K562 (cell line): Measurements from ENCODE around the gene ENG. TPM values are rescaled to one million over a fixed set of nuclear protein-coding genes. Genes with fewer than 3 reads are reported as not detected.

Experiments
- ARID2 ChIP-seq: fragments of 450-650 bp; IDR thresholded peaks from 2 replicates; pipeline ENCODE4 v1.6.1; 2017; ENCODE audit warnings: antibody characterized with exemption, mild to moderate bottlenecking
- ATF4 ChIP-seq: fragments of 450-650 bp; formaldehyde crosslinking; IDR thresholded peaks from 2 replicates; pipeline ENCODE4 v1.4.0; 2022; ENCODE audit warnings: mild to moderate bottlenecking, moderate library complexity
- CBX1 ChIP-seq: sonication (generic); IDR thresholded peaks from 2 replicates; pipeline ENCODE4 v1.6.1; 2016; ENCODE audit warnings: antibody characterized with exemption, low read depth, mild to moderate bottlenecking
- CCAR2 ChIP-seq: fragments of 200-400 bp; formaldehyde crosslinking; IDR thresholded peaks from 2 replicates; pipeline ENCODE4 v1.6.1; 2017; ENCODE audit warnings: mild to moderate bottlenecking, low read depth, low read length
- ESRRA ChIP-seq: fragments of 450-650 bp; IDR thresholded peaks from 2 replicates; pipeline ENCODE4 v1.6.1; 2014; ENCODE audit warnings: low read depth, mild to moderate bottlenecking, moderate library complexity, borderline replicate concordance
- MTA1 ChIP-seq: fragments of 450-650 bp; IDR thresholded peaks from 2 replicates; pipeline ENCODE4 v1.6.1; 2017; ENCODE audit warnings: borderline replicate concordance
- MTA2 ChIP-seq: fragments of 450-650 bp; IDR thresholded peaks from 2 replicates; pipeline ENCODE4 v1.6.1; 2016; ENCODE audit warnings: low read depth
- MTF1 ChIP-seq: fragments of 250-450 bp; sonication (Bioruptor Pico); IDR thresholded peaks from 2 replicates; pipeline ENCODE4 v1.9.0; 2021; ENCODE audit warnings: moderate library complexity, mild to moderate bottlenecking, inconsistent platforms, borderline replicate concordance
- MXD1 ChIP-seq: fragments of 250-450 bp; sonication (Bioruptor Pico); IDR thresholded peaks from 2 replicates; pipeline ENCODE4 v1.8.0; 2021; ENCODE audit warnings: borderline replicate concordance, mild to moderate bottlenecking, moderate library complexity; ENCODE audit not compliant: poor library complexity, severe bottlenecking
- RBM22 ChIP-seq: fragments of 200-400 bp; formaldehyde crosslinking; IDR thresholded peaks from 2 replicates; pipeline ENCODE4 v1.6.1; 2018; ENCODE audit warnings: low read length, low read depth; ENCODE audit not compliant: poor library complexity, severe bottlenecking
- SAP30 ChIP-seq: fragments of 200-600 bp; sonication (generic); IDR thresholded peaks from 2 replicates; pipeline ENCODE4 v1.6.1; 2012; ENCODE audit warnings: borderline replicate concordance, low read depth, mild to moderate bottlenecking, moderate library complexity, low read length, control low read depth, inconsistent platforms; ENCODE audit not compliant: insufficient read depth, poor library complexity, severe bottlenecking
- SREBF1 ChIP-seq: fragments of 150-350 bp; IDR thresholded peaks from 2 replicates; pipeline ENCODE4 v1.6.1; 2014; ENCODE audit warnings: antibody characterized with exemption, low read depth, low read length, borderline replicate concordance
- SUPT5H ChIP-seq: fragments of 450-650 bp; IDR thresholded peaks from 2 replicates; pipeline ENCODE4 v1.6.1; 2016
- TSC22D4 ChIP-seq: fragments of 450-650 bp; IDR thresholded peaks from 2 replicates; pipeline ENCODE4 v1.6.1; 2016; ENCODE audit warnings: missing genetic modification characterization, missing biosample characterization, control low read depth
- ZNF23 ChIP-seq: fragments of 250-450 bp; sonication (Bioruptor Pico); IDR thresholded peaks from 2 replicates; pipeline ENCODE4 v1.4.0; 2020; ENCODE audit warnings: mild to moderate bottlenecking
- ZNF277 ChIP-seq: fragments of 250-450 bp; sonication (Bioruptor Pico); IDR thresholded peaks from 2 replicates; pipeline ENCODE4 v1.8.0; 2022; ENCODE audit warnings: inconsistent platforms, mild to moderate bottlenecking, moderate library complexity, borderline replicate concordance
- ZNF316 ChIP-seq: fragments of 450-650 bp; IDR thresholded peaks from 2 replicates; pipeline ENCODE4 v1.6.1; 2016
- ZNF695 ChIP-seq: fragments of 450-650 bp; formaldehyde crosslinking; IDR thresholded peaks from 2 replicates; pipeline ENCODE4 v1.4.0; 2020; ENCODE audit warnings: mild to moderate bottlenecking, moderate library complexity
- polyA plus RNA-seq, 8 experiments: library from polyadenylated mRNA; depleted of rRNA in 4 of 8; stranded (reverse) in 5 of 8; unstranded in 3 of 8; fragments of >200 nt; fragmentation: Nextera tagmentation in 2 of 8; fragmentation: Illumina TruSeq in 1 of 8; extraction: Ambion mirVana in 2 of 8; extraction: Trizol in 1 of 8; gene quantifications; 2 replicates each; pipeline versions ENCODE4 v1.2.1 to v1.2.3, GENCODE V29; 2011 to 2014; ENCODE audit warnings: inconsistent platforms in 1 of 8, missing spikeins in 1 of 8
- total RNA-seq, 7 experiments: library from RNA; depleted of rRNA in 6 of 7; stranded (reverse); fragments of >200 nt in 6 of 7; fragmentation: Illumina TruSeq in 2 of 7; extraction: Trizol in 2 of 7; gene quantifications; 2 replicates each; pipeline versions ENCODE4 v1.2.1 to v1.2.3, GENCODE V29; 2011 to 2021; ENCODE audit warnings: low replicate concordance in 1 of 7
- TF ChIP-seq, protein P1 (sequence below): fragments of 250-450 bp; sonication (Bioruptor Pico); IDR thresholded peaks from 2 replicates; pipeline ENCODE4 v1.5.1; 2021; ENCODE audit warnings: mild to moderate bottlenecking
- TF ChIP-seq, protein P2 (sequence below): sonication (generic); formaldehyde crosslinking; IDR thresholded peaks from 2 replicates; pipeline ENCODE4 v1.8.1; 2023; ENCODE audit warnings: mild to moderate bottlenecking, missing genetic modification reagents
- TF ChIP-seq, protein P3 (sequence below): fragments of 250-450 bp; sonication (Bioruptor Pico); IDR thresholded peaks from 2 replicates; pipeline ENCODE4 v1.4.0; 2020

Gene ENG
- total and polyA plus RNA-seq, 9 of the 15 experiments (the other 6 are each of a cell fraction or from before 2014, with no cell fraction given), result 0.04 to 0.40 (median 0.14) TPM; not detected in 1

GRCh38 chr9:127828262-127829031, 26.0 kb downstream of the ENG start (continued):
- peak; percentile 45 for TF ChIP-seq ESRRA
- TF ChIP-seq MTA2, result no peak
- TF ChIP-seq SUPT5H, result peak; percentile 81
- TF ChIP-seq TSC22D4 (tag), result no peak
- TF ChIP-seq, protein P1, sequence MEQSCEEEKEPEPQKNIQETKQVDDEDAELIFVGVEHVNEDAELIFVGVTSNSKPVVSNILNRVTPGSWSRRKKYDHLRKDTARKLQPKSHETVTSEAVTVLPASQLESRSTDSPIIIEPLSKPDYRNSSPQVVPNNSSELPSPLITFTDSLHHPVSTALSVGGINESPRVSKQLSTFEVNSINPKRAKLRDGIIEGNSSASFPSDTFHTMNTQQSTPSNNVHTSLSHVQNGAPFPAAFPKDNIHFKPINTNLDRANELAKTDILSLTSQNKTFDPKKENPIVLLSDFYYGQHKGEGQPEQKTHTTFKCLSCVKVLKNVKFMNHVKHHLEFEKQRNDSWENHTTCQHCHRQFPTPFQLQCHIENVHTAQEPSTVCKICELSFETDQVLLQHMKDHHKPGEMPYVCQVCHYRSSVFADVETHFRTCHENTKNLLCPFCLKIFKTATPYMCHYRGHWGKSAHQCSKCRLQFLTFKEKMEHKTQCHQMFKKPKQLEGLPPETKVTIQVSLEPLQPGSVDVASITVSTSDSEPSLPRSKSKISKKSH (CRISPR knock-in tag), result no peak
- no peak for TF ChIP-seq CBX1
- TF ChIP-seq CCAR2, result no peak
- no peak for TF ChIP-seq ZNF277 (CRISPR knock-in tag)
- no peak for TF ChIP-seq MTF1 (CRISPR knock-in tag)
- no peak for TF ChIP-seq RBM22
- no peak for TF ChIP-seq ZNF695
- TF ChIP-seq ZNF316, result no peak
- TF ChIP-seq, protein P2, sequence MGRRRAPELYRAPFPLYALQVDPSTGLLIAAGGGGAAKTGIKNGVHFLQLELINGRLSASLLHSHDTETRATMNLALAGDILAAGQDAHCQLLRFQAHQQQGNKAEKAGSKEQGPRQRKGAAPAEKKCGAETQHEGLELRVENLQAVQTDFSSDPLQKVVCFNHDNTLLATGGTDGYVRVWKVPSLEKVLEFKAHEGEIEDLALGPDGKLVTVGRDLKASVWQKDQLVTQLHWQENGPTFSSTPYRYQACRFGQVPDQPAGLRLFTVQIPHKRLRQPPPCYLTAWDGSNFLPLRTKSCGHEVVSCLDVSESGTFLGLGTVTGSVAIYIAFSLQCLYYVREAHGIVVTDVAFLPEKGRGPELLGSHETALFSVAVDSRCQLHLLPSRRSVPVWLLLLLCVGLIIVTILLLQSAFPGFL, result no peak
- TF ChIP-seq MXD1 (CRISPR knock-in tag), result no peak
- TF ChIP-seq MTA1, result peak; percentile 30; the same call in 1 of the 2 replicates
- no peak for TF ChIP-seq ARID2
- TF ChIP-seq, protein P3, sequence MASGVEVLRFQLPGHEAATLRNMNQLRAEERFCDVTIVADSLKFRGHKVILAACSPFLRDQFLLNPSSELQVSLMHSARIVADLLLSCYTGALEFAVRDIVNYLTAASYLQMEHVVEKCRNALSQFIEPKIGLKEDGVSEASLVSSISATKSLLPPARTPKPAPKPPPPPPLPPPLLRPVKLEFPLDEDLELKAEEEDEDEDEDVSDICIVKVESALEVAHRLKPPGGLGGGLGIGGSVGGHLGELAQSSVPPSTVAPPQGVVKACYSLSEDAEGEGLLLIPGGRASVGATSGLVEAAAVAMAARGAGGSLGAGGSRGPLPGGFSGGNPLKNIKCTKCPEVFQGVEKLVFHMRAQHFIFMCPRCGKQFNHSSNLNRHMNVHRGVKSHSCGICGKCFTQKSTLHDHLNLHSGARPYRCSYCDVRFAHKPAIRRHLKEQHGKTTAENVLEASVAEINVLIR, result no peak
- TF ChIP-seq ATF4 (CRISPR knock-in tag), result 0 out of 2 replicates have a peak, but pooled peaks have one; percentile 32
- TF ChIP-seq ZNF23 (CRISPR knock-in tag), result no peak
- TF ChIP-seq SREBF1, result no peak
- no peak for TF ChIP-seq SAP30
